HG02973 (cell line): Measurements from ENCODE around the gene HDHD3.
"Not testable (repeated sequence)": the region's sequence is repeated elsewhere in the genome, so short reads cannot be mapped to it uniquely, and the experiment has no call there.

Source experiments
- ATAC-seq: cut with Tn5 transposase; IDR thresholded peaks from one replicate; pipeline ENCODE4 v1.9.1; 2021; ENCODE audit warnings: moderate library complexity; ENCODE audit not compliant: unreplicated experiment

The HDHD3 gene, protein sequence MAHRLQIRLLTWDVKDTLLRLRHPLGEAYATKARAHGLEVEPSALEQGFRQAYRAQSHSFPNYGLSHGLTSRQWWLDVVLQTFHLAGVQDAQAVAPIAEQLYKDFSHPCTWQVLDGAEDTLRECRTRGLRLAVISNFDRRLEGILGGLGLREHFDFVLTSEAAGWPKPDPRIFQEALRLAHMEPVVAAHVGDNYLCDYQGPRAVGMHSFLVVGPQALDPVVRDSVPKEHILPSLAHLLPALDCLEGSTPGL

DNA sequence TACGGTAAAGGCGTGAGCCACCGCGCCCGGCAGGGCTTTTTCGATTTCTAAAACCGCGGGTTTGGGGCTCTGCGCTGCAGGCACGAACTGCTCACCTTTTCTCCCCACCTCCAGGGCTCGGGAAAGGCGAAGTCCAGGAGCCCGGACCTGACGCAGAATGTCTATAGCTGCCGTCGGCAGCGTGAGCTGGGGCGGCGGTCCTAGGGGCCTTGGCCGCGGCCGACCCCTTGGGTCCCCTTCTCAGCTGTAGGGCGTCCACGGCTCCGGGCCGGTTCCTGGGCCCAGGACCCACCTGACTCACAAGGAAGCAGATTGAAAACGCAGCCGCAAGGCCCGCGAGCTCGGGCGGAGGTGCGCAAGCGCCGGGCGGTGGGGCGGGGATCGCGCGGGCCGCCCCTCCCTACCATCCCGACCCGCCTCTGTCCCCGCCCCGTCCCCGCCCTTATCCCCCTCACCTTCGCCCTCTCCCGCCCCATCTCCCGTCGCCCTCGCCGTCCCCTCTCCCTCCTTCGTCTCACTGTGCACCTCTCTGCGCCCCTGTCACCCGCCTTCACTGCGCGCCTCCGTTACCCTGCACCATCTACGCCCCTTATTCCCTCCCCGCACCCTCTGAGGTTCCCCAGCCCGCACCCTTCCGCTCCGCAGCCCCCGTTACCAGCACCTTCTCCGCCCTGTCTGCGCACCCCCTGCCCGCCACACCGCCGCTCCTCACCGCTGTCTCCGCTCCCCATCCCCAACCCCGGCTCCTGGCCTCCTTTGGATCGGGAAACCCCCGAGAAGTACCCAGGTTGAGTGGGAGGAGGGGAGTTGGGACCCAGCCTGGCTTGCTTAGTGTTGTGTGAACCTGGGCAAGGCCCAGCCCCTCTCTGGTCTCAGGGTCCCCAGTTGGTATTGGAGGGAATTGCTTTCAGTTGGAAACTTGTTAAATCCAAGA is at the start of gene HDHD3:
Gene HDHD3 (minus strand): TSS at position 353 of the 934 bp plus-strand sequence. CDS start 2,632 bp downstream, outside the sequence.
- peak; percentile 81 for ATAC-seq

DNA sequence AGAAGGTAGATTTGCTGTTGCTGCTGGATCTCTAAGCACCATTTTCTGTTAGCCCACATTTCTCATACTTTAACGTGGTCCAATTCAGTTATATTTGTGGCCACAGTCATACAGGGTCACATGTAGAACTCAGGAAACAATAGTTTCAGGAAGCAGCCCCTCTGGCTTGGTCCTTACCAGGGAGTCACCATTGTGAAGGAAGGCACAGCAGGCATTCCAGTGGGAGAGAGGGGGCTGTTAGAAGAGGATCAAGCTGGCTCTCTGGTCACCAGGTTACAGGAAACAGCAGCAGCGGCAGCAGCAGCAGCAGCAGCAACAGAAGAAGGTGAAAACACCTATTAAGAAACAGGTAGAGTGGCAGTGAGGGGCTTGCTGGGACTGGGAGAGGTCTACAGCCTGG is 48.3 kb upstream of the HDHD3 start:
- ATAC-seq, result no peak

DNA sequence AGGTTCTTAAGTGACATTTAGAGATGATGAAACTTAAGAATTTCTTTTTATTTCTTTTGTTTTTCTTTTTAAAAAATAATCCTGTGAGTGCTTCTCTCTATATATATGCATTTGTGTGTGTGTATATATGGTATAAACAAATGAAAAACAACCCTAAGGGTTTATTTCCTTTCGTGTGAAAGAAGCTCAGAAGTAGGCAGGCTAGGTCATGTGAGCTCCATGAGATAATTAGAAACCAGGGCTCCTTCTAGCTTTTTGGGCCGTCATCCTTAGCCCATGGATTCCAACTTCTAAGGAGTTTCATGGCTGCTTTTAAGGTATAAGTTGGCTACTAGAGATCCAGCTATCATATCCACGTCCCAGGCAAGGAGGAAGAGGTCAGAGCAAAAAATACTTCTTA is 44.9 kb upstream of the HDHD3 start:
- no peak for ATAC-seq

DNA sequence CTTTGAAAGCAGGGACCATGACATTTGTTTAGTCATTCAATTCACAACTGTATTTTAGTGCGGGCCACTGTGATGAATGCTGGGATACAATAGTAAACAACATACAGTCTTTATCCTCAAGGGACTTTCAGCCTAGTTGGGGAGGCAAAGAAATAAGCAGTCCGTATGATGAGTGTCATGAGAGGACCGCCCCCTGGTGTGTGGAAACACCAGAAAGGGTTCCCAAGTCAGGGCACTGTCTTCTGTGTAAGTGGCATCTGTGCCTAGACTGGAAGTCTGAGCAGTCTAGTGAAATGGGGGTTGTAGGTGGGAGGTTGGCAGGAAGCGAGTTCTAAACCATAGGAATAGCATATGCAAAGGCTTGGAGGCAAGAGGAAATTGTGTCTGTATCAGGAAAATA is 40.6 kb upstream of the HDHD3 start:
- ATAC-seq, result no peak

DNA sequence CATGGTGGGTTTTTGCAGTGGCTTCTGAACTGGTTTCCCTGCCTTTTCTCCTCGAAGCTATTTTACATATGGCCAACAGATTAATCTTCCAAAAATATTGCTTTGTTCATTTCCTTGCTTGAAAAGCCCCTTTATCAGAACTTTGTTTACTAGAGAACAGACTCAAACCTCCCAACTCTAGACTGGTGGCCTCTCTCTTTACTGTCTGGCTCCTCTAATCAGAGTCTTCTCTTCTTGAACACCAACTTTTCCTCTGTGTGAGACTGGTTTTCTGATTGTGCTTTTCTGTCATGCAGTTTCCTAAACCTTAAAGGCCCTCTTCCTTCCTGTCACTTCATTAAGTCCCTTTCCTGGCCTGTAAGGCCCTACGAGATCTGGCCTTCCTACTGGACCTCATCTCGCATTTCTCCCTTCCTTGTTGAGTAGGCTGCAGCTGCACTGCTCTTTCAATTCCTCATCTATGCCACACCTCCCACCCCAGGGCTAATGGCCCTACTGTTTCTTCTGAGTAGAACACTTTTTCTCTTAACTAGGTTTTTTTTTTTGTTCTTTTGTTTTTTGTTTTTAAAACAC is 39.4 kb upstream of the HDHD3 start:
- ATAC-seq, result peak; percentile 96

DNA sequence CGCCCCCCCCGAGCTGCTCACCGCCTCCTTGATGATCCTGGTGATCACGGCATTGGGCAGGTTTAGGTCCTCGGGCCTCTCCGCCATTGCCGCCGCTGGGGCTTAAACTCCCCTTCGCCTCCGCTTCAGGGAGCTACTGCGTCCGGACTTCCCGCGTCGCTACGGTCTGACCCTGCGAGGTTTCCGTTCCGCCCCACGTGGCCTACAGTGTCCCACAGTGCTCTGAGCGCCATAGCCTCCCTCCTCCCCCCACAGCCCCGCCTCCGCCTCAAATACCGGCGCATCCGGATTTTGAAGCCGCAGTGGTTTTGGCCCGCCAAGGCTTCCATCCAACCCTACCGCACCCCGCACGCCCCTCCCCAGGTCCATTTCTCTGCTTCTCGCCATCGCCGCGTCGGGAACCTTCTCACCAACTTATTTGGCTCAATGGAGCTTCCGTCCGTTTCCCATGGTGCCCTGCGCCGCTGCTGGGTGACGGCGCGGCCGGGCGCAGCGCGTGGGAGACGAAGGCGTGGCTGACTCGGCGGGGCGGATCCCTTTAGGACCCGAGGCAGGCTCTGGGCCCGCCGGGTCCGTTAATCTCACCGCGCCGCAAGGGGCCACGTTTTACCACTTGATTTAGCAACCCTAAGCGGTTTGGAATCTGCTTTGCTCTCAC is 33.5 kb upstream of the HDHD3 start, which contains the start of the genes C9orf43 and POLE3:
Gene C9orf43 (plus strand): TSS at position 541 of the 658 bp plus-strand sequence. CDS start 2,747 bp downstream, outside the sequence.
Gene POLE3 (minus strand): TSS at position 469 of the 658 bp plus-strand sequence. CDS start 382 bp downstream, at position 87.
- ATAC-seq, result peak; percentile 93

DNA sequence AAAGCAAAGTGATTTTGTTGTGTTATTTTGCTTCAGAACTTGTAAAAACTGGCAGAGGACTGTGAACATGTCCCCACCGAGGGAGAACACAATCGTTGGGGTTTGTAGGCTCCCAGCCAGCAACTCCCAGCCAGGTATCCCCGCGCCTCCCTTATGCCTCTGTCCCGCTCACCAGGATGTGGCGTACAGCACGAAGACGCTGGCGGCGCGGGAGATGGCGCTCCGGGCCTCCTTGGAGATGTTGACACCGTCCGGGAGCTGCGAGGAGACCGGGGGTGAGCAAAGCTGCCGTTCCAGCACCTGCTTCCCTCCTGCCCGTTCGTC is 33.1 kb upstream of the HDHD3 start:
- ATAC-seq, result peak; percentile 7

DNA sequence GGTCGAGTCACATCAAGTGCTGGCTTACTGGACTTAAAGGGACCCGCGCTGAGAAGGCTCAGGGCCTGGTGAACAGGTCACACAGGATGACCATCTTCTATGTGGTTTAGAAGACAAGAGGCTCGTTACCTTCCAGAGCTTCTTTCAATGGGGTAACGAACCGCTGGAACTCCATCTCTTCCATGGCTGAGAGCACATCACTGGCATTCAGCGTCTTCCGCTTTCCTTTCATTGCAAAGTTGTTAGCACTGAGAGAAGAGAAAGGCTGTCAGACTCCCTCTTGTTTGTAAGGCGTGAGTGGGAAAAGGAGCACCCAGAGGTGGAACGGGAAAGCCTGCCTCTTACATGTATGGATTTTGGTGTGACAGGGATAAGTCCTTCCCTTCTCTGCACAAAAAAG is 32.7 kb upstream of the HDHD3 start:
- no peak for ATAC-seq

DNA sequence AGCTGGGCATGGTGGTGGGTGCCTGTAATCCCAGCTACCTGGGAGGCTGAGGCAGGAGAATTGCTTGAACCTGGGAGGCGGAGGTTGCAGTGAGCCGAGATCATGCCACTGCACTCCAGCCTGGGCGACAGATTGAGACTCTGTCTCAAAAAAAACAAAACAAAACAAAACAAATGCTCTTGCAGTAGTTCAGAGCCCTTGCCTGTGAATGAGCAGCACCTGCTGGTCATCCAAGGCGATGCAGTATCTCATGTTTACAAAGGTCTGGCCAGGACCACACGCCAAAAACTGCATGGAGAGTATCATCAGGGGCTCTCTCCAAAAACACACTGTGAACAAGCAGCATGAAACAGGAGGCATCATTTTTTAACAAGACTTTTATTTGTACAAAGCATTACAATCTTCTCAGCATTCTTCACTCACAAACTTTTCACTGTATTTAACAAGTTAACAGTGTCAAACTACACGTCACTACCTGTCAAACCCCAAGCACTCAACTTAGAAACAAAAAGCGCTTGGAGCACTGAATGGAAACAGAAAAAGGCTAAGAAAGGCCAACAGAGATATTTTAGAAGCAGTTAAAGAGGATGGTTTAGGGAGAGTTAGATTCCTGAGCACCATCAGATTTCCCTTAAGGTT is 30.2 kb upstream of the HDHD3 start:
- ATAC-seq, result peak; percentile 23

DNA sequence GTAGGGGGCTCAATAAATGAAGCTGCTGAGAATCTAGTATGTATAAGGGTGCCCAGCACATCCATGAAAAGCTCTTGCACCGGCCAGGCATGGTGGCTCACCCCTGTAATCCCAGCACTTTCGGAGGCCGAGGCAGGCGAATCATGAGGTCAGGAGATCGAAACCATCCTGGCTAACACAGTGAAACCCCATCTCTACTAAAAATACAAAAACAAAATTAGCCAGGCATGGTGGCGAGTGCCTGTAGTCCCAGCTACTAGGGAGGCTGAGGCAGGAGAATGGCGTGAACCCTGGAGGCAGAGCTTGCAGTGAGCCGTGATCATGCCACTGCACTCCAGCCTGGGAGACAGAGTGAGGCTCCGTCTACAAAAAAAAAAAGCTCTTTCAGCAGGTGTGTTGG is 29.6 kb upstream of the HDHD3 start:
- ATAC-seq, result not testable (repeated sequence)

DNA sequence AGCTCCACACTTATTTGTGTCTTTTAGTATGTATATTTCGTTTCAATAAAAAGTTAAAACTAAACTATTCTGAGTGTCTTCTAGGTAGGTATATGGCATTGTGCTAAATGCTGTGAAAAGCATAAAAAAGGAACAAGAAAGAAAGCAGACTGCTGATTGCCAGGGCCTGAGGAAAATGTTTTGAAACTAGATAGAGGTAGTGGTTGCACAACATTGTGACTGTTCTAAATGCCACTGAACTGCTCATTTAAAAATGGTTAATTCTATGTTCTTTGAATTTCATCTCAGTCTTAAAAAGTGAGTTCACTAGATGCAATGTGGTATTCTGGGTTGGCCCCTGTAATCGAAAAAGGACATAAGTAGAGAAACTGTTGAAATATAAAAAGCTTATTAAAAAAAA is 26.9 kb upstream of the HDHD3 start:
- no peak for ATAC-seq

DNA sequence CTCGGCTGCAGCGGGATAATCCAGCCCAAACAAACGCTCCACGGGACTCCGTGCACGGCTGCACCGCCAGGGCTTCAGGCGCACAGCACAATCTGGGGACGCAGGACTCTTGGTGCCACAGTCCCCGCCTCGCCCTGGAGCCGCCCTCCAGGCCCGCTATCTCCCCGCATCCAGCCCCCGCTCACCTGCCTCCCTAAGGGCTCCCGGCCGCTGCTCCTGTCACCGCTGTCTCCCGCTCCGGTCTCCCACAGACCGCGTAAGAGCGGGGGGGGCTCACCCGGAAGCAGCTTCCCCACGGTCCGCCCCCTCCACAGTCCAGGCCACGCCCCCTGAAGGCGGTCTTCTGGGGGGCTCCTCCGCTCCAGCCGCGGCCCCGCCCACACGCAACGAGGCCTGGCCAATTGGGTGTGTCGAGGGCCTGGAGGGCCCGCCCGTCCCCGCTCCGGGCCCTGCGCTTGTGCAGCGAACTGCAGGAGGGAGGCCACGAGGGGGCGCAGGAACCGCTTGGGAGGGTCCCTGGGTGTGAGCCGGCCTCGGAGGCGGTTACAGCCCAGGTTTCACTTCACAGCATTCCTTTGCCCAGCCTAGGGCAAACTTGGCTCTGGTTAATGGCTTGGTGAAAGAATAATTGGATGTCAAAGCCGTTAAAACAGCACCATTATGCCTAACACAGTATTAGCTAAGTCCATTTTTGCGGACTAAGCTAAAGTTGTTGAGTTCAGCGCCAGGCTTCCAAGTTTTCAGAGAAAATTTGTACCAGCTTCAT is 24.4 kb upstream of the HDHD3 start, which contains the start of gene ALAD:
Gene ALAD (minus strand): TSS at position 258 of the 766 bp plus-strand sequence. CDS start 7,725 bp downstream, outside the sequence.
- peak; percentile 98 for ATAC-seq

DNA sequence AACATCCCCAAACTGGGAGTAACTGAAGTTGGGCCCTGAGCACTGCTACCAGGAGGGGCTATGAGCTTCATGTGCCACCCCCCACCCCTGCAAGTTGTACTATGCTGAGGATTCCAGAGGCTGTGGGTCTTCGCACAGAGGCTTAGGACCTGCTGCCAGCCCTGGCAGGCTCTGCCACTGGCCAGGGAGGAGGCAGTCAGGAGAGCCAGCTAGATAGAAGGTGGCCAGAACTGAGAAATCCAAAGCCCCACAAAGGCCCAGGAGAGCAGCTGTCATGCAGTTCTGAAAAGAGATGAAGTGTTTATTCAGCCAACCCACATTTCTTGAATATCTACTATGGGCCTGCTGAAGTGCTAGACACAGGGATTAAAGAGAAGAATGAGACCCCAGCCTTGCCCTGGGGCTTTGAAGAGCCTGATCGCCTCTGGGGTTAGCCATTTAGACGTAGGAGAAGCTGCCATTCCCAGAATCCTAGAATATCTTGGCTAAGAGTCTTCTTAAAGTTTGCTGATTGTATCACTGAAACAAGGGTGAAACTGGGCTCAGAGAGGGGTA is 22.9 kb upstream of the HDHD3 start:
- ATAC-seq, result no peak

DNA sequence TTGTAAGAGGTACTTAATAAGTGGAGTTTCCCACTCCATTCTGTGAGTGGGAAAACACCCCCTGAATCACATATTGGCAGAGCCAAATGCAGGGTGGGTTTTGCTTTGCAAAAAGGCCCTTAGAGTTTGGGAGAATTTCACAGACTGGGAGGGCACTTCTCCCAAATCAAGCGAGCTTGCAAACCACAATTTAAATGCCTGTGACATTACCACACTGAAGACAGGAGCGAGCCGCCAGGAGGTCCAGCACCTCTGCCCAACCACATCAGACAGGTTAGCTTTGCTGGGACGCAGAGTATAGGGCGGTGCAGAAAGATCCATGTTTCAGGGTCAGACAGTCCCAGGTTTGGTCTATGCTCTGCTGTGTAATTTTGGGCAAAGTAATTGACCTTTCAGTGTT is 22.0 kb upstream of the HDHD3 start:
- ATAC-seq, result no peak

DNA sequence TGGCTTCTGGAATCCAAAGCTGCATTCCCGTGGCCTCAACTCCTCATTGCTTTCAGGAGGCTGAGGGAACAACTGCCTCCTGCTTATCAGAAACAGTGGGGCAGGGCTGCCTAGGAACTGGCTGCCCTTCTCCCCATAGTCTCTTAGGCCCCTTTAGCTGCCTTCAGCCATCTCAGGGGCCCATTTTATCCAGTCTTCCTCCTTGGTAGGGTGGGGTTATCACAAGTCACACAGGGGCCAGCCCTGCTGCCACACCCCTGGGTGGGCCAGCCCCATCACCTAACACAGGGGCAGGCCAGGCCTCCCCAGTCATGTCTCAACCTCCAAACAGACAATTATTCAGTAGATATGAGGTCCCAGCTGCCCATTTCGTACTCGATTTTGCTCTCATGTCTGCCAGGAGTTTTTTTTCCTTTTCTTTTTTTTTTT is 20.4 kb upstream of the HDHD3 start:
- ATAC-seq, result no peak

DNA sequence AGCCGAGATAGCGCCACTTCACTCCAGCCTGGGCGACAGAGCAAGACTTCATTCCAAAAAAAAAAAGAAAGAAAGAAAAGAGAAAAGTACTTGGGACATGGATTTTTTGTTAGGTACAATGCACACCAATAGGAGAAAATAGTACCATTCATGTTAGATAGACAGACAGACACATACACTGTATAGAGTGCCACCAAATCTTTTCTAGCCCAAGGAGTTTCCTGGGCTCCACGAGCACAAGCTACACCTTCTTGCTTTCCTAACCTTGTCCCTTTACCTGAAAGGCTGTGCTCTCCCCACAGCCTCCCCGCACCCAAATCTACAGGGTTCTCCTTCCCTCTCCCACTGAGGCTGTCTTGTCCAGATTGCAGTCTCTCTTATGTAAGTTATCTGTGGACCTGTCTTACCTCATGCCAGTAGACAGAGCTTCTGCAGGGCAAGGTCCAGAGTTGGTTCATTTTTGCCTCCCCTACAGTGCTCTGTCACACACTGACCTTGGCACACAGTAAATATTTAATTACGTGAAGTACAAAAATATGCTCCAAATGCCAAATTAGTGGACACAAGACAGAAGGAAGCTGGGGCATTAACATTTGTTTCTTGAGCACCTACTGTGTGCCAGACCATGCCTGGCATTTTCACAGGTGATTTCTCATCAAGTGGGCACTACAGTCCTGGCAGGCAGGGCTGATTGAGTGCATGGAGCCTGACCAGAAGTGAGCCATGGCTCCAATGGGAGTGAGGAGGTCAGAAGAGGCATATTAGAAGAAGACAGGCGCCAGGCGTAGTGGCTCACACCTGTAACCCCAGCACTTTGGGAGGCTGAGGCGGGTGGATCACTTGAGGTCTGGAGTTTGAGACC is 18.4 kb upstream of the HDHD3 start:
- no peak for ATAC-seq

DNA sequence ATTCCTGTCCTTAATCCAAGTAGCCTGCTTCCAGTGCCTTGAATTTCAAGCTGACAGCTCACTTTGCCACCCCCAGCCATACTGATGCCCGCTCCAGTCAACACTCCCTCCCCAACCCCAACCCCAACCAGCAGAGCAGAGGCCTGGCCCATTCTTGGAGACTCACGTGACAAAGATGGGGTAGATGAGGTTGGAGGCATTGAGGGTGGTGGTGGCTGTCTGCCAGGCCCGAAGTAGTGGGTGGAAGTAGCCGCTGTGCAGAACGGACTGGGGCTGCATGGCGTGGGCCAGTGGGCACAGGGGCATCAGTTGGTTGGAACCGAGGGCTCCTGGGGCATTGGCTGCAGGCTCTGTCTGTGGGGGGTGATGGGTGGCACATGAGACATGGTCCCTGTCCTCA is 16.5 kb upstream of the HDHD3 start:
- ATAC-seq, result no peak

DNA sequence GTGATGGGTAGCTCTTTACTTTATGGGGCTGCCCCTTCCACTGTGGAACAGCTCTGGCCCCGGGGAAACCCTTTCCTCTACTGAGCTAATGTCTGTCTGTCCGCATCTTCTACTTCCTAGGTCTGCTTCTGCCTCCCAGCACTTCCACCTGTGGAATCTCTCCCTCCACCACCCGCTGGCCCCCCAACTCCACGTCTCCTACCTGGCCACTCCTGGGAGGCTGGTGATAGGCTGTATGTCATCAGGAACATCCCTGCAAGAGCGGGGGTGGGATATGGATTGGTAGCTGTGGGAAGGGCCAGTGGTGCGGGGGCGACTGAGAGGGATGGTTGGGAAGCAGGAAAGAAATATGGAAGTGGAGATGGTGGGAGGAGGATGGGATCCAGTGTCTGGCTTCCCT is 15.1 kb upstream of the HDHD3 start:
- no peak for ATAC-seq
